ENCODE results near the gene TRPV6.
A peak's percentile ranks its signal among the peaks of the same experiment; 100 is the strongest.

Gene TRPV6

DNA sequence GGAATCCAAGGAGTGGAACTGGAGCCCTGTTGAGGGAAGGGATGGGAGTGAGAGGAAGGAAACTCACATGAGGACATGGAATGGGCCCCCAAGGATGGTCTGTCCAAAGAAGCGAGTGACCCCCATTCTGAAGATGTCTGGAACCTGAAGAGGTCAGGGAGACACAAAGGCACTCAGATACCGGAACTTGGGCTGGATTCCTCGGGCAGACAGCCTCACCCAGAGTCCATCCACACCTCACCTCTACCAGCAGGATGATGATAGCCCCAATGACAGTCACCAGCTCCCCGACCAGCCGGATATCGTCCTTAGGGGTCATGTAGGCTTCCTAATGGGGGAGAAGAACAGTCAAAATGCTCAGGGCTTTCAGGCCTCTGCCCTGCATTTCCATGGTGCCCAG lies 10.7 kb downstream of the TRPV6 start:
- no peak for DNase-seq (ENCODE audit: low read depth)
- no peak overlapping the region for H3K4me3 ChIP-seq (ENCODE audit: low read depth, low read length)
- TF ChIP-seq CTCF (IDR thresholded peaks at IDR 0.05; ENCODE audit: control insufficient read depth, extremely low read depth, insufficient read depth), result no peak

DNA sequence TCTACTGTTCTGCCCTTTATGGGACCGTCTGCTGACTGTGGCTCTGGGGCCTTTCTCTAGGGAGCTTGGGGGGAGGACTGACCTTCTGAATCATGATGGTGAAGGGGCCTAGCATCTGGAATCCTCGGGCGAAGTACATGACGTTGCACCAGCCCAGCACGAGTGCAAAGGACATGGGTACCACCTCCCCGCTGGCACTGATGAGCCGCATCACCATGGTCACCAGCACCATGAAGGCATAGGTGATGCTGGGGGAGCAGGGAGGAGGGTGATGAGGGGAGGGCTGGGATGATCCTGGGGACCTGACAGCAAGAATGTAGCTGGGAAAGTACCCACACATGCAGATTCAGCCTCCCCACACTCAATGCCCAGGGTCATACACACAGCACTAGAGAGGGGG lies 11.1 kb downstream of the TRPV6 start:
- no peak overlapping the region for H3K4me3 ChIP-seq (ENCODE audit: low read depth, low read length)
- no peak for TF ChIP-seq CTCF (IDR thresholded peaks at IDR 0.05; ENCODE audit: control insufficient read depth, extremely low read depth, insufficient read depth)
- DNase-seq (ENCODE audit: low read depth), result no peak

DNA sequence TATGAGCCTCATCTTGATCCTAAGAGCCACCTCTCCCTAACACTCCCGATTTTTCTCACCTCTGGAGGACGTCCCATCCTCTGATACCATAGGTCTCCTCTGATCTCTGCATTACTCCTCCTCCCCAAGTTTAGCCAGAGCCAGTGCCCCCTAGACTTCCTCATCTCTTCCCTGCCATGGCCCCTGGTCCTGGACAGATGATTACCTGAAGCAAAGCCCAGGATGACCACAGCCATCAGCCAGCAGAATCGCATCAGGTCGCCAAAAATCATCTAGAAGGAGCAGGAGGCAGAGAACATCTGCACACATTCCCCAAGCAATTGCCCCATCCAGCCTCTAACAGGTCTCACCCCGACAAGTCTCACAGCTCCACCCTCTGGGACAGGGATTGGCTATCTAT lies 11.7 kb downstream of the TRPV6 start:
- no peak for DNase-seq (ENCODE audit: low read depth)
- TF ChIP-seq CTCF (IDR thresholded peaks at IDR 0.05; ENCODE audit: control insufficient read depth, extremely low read depth, insufficient read depth), result no peak
- no peak overlapping the region for H3K4me3 ChIP-seq (ENCODE audit: low read depth, low read length)

- peak; percentile 66 for TF ChIP-seq CTCF (IDR thresholded peaks at IDR 0.05; ENCODE audit: control insufficient read depth, extremely low read depth, insufficient read depth)
- no peak overlapping the region for H3K4me3 ChIP-seq (ENCODE audit: low read depth, low read length)
- no peak for DNase-seq (ENCODE audit: low read depth)
These were observed 12.2 kb downstream of the TRPV6 start for GRCh38 chr7:142873281-142873784.

GRCh38 chr7:142872106-142872675 lies 13.4 kb downstream of the TRPV6 start:
- TF ChIP-seq CTCF (IDR thresholded peaks at IDR 0.05; ENCODE audit: control insufficient read depth, extremely low read depth, insufficient read depth), result no peak
- no peak overlapping the region for H3K4me3 ChIP-seq (ENCODE audit: low read depth, low read length)
- DNase-seq (ENCODE audit: low read depth), result no peak

- no peak overlapping the region for H3K4me3 ChIP-seq (ENCODE audit: low read depth, low read length)
- TF ChIP-seq CTCF (IDR thresholded peaks at IDR 0.05; ENCODE audit: control insufficient read depth, extremely low read depth, insufficient read depth), result no peak
- DNase-seq (ENCODE audit: low read depth), result no peak
These were observed 14.1 kb downstream of the TRPV6 start for GRCh38 chr7:142871260-142872105.

Data from LNCaP clone FGC (cell line).